Erythroblast (primary cell): ENCODE measurements around the gene ITK.

Experiments
- DNase-seq, 2 experiments: peaks; one replicate each; lab custom pipeline; 2025; lab: John Stamatoyannopoulos, UW
- GATA1 ChIP-seq: IDR thresholded peaks from 2 replicates; pipeline ENCODE4 v1.6.1; 2011; ENCODE audit warnings: low read depth, mild to moderate bottlenecking, control low read depth, low read length, moderate library complexity
- POLR2A ChIP-seq: IDR thresholded peaks from 2 replicates; pipeline ENCODE4 v1.6.1; 2011; ENCODE audit warnings: mild to moderate bottlenecking, low read length

The ITK gene

GRCh38 chr5:157295247-157295646 lies 114.6 kb downstream of the ITK start:
- no peak for TF ChIP-seq POLR2A
- no peak for TF ChIP-seq GATA1
- no peak for DNase-seq

GRCh38 chr5:157300564-157300963 lies 119.9 kb downstream of the ITK start:
- DNase-seq, result no peak
- TF ChIP-seq POLR2A (no peak), GATA1 (no peak)

GRCh38 chr5:157301066-157301465 lies 120.4 kb downstream of the ITK start:
- TF ChIP-seq GATA1 (no peak), POLR2A (no peak)
- no peak for DNase-seq

GRCh38 chr5:157303023-157303422 lies 122.4 kb downstream of the ITK start:
- DNase-seq, result no peak
- TF ChIP-seq GATA1, result no peak
- no peak for TF ChIP-seq POLR2A

- no peak for TF ChIP-seq POLR2A
- TF ChIP-seq GATA1, result no peak
- peak; percentile 16 to 18 for DNase-seq
Observed at GRCh38 chr5:157303667-157304327, 123.2 kb downstream of the ITK start.
